GM12875 (cell line): ENCODE data around the gene ISOC2.
"Not testable (repeated sequence)": the region's sequence is repeated elsewhere in the genome, so short reads cannot be mapped to it uniquely, and the experiment has no call there.

Experiments used
- H3K4me3 ChIP-seq: one replicate; pipeline ENCODE4 v1.5.1; 2011; ENCODE audit warnings: low read depth, low read length, control low read depth
- TF ChIP-seq, protein P1 (sequence below): IDR thresholded peaks from 2 replicates; pipeline ENCODE4 v1.5.1; 2011; ENCODE audit warnings: low read depth, mild to moderate bottlenecking, control low read depth, inconsistent platforms, low read length, moderate library complexity, borderline replicate concordance; ENCODE audit not compliant: insufficient read depth

Gene ISOC2

DNA sequence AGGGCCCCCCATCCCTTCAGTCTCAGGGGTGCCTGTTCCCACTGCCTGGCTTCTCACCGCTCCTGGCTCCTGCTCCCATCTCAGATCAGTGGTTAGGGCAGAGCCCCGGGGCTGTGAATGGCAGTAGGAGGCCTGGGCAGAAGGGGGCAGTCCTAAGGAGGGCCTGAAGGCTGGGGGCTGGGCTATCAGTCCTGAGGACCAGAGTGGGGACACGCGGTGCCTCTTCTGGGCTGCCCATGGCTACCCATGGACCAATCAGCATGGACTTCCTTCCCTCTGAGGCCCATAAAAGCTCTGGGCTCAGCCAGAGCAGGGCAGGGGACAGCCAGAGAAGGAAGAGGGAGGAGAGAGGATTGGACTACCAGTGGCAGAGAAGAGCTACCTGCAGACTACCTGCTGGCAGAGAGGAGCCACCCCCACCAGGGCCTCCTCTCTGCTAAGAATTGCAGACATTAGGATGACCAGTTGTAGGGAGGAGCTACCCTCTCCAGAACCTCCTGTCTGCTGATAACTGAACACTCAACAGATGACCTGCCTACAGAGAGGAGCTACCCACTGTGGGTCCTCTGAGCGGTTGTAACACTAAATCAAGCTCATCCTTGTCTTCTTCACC lies 41.7 kb downstream of the ISOC2 start:
- H3K4me3 ChIP-seq = no peak overlapping the region
- TF ChIP-seq, protein P1, sequence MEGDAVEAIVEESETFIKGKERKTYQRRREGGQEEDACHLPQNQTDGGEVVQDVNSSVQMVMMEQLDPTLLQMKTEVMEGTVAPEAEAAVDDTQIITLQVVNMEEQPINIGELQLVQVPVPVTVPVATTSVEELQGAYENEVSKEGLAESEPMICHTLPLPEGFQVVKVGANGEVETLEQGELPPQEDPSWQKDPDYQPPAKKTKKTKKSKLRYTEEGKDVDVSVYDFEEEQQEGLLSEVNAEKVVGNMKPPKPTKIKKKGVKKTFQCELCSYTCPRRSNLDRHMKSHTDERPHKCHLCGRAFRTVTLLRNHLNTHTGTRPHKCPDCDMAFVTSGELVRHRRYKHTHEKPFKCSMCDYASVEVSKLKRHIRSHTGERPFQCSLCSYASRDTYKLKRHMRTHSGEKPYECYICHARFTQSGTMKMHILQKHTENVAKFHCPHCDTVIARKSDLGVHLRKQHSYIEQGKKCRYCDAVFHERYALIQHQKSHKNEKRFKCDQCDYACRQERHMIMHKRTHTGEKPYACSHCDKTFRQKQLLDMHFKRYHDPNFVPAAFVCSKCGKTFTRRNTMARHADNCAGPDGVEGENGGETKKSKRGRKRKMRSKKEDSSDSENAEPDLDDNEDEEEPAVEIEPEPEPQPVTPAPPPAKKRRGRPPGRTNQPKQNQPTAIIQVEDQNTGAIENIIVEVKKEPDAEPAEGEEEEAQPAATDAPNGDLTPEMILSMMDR = no peak

DNA sequence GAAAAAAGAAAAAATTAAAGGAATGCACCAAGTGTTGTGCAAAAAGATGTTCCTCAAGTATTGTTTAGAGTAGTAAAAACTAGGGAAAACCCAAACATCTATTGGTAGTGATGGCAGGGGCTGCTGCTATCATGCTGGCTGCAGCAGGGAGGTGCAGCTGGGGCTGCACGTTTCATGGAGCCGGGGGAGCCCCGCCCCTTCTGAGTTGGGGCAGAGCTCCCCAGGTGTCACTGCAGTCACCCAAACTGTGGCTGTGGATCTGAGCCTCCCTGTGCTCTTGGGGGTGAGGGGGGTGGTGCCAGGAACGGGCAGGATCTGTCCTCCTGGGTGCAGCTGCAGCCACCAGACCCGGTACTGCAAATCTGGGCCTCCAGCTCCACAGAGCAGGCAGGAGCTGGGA lies 42.3 kb downstream of the ISOC2 start:
- no peak overlapping the region for H3K4me3 ChIP-seq
- TF ChIP-seq, protein P1 = no peak

DNA sequence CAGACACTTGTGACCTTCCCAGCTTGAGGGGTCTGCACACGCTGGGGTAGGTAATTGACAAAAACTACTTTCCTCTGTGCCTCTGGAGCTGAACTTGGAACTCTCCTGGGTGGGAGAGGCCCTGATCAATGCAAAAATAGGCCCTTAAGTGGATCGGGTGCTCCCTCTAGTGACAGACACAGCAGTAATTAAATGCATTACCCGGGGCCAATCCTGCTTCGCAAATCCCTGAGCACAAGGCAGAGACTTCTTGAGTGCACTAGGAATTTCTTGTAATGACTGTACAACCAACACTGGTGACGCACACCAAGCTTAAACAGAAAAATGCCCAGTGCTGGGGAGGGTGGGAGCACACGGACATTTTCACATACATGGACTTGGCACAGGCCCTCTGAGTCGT lies 43.3 kb downstream of the ISOC2 start:
- TF ChIP-seq, protein P1 = peak; percentile 57
- H3K4me3 ChIP-seq = no peak overlapping the region

DNA sequence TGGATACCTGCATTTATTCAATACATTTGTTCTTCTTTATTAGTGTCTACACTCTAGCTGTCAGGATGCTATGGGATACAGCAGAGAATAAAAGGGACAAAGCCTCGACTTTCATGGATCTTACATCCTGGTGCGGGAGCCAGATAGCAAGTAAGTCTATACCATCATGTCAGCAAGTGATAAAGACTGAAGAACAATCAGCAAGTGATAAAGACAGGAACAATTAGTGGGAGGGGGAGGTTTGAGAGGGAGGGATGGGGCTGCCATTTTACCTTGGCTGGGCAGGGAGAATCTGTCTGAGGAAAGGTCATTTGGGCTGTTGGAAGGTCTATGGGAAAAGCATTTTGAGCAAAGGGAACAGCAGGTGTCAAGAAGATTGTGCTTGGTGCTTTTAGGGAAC lies 51.3 kb downstream of the ISOC2 start:
- TF ChIP-seq, protein P1 = no peak
- no peak overlapping the region for H3K4me3 ChIP-seq

DNA sequence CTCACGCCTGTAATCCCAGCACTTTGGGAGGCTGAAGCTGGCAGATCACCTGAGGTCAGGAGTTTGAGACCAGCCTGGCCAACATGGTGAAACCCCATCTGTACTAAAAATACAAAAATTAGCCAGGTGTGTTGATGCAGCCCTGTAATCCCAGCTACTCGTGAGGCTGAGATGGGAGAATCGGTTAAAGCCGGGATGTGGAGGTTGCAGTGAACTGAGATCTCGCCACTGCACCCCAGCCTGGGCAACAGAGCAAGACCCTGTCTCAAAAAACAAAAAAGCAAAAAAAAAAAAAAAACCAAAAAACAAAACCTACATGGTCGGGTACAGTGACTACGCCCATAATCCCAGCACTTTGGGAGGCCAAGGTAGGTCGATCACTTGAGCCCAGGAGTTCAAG lies 52.3 kb downstream of the ISOC2 start:
- H3K4me3 ChIP-seq = not testable (repeated sequence)

DNA sequence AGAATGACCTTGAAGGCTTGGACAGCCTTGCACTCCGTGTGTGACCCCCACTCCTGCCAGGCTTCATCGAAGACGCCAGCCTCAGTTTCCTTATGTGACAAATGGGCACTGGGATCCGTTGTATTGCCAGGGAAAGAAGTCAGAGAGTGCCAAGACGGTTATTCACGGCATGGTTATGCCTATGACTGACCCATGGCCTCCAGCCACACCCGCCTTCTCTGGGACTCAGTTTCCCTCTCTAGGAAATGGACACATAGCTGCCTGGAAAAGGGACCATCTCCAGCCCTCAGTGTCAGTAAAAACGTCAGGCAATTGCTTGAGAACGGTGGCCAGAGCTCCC lies 52.9 kb downstream of the ISOC2 start:
- H3K4me3 ChIP-seq = peak overlapping the region; percentile 47

DNA sequence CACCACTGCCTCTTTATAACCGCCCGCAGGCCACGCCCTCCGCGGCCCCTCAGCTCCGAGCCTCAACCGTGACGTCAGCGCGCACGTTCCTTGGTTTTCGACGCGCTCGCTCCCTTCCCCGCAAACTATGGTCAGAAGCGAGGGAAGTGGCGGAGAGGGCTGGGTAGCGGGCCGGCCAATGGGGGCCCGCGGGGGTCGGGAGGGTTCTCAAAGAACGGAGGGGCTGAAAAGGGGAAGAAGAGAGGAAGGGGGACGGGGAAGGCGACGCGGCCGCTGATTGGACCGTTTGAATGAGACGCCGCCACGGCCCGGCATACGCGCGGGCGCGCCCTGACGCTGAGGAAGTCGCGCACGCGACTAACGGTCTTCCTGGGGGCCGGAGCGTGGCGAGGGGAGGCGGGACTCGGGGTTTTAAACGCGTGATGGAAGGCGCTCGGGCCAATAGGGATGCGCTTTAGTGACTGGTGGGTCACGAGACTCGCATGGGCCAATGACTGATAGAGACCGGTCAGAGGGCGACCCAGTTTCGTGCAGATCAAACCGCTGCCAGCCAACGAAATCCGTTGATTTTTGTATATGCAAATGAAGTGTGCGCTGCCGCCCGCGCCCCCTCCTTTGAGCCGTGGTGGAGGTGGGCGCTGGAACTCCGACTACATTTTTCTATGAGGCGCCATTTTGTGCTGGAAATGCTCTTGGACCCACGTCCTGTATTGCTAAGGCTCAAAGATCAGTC lies 53.5 kb downstream of the ISOC2 start:
- peak overlapping the region; percentile 97 for H3K4me3 ChIP-seq
- TF ChIP-seq, protein P1 = no peak

More for the DNA sequence above, 52.9 kb downstream of the ISOC2 start:
- TF ChIP-seq, protein P1 = no peak

DNA sequence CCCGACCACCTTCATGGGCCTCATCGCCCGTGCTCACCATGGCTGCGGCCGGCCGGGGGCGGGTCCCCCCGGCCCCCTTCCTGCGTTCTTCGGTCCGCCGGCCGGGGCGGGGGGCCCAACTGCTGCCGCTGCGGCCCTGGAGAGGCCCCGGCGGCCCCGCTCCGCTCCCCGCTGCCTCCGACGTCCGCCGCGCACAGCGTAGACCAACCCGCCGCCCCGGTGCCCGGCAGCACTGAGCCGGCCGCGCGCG lies 54.0 kb downstream of the ISOC2 start, which contains the start of gene UBE2S:
Gene UBE2S (minus strand): TSS at position 239 of the 250 bp plus-strand sequence. CDS start 199 bp downstream, at position 40.
- H3K4me3 ChIP-seq = peak within 1 kb of the TSS; percentile 97
